ENCODE measurements around the gene TMEM151A.
A peak's percentile ranks its signal among the peaks of the same experiment; 100 is the strongest.

TMEM151A gene

DNA sequence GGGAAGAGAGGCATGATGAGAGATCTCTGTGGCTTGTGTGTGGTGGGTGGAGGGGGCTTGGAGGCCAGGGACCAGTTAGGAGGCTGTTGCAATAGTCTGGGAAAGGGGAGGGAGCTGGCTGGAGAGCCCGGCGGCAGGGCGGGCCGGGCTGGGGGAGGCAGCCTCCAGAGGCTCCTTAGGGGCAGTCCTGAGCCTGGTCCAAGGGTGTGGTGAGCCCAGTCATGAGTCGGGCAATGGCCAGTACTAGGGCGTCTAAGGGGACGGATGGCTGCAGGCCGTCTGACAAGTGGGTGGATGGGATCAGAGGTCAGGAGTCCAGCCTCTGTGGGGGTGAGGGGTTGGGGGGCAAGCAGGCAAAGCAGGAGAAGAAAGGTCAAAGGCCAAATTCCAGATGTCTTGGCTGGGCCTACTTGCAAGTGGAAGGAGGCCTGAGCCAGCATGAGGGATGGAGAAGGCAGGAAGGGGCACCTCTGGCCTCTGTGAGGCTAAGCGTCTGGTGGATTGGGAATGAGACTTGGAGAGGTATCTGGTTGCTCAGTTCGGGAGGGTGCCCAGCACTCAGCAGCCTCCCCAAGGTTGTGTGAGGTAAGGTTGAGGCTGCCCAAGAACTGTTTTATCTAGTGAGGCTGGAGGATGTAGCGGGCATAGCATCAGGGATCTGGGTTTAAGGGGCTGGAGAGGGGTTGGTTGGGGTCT is 31.2 kb downstream of the TMEM151A start:
- DNase-seq (ENCODE audit: low spot score) = peak; percentile 76

DNA sequence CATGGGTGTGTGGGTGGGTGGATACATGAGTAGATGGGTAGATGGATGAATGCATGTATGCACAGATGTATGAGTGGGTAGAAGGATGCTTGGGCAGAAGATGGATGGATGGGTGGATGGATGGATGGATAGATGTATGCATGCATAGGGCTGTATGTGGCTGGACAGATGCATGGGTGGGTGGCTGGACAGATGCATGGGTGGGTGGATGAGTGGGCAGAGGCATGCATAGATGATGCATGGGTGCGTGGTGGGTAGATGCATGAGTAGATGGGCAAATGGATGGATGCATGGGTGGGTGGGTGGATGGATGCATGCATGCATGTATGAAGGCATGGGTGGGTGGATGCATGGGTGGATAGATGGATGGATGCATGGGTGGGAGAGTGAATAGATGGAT is 32.0 kb downstream of the TMEM151A start:
- no peak for DNase-seq (ENCODE audit: low spot score)

DNA sequence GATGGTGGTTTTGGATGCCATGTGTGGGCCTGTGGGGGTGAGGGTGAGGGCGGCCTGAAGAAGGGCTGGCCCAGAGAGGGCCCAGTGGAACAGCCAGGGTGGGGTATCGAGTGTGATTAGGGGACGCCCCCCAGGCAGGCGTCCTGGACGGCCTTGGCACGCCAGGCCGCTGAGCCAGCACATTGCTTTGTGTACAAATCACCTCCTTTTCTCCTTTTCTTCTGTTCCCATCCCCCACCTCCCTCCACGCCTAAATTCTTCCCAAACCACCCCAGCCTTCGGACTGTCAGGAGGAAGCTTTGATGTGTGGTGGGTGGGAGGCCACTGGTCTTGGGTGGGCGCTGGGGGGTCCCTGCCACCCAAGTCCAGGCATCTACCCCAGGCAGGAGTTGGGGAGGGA is 33.0 kb downstream of the TMEM151A start:
- DNase-seq (ENCODE audit: low spot score) = peak; percentile 54

DNA sequence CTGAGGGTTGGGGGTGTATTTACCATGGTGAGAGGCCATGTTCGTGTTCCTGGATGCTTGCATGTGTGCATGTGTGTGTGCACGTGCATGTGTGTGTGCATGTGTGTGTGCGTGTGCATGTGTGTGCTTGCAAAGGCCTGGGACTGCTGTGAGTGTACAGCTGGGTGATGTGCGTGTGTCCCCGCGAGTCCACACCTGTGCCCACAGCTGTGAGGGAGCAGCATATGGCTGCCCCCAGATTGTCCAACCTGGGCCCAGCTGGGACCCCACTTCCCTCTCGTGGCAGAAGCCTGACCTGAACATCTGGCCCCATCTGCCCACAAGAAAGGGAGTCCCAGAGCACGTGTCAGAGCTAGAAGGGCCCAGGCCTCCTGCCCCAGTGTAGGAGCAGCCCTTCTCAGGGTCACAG is 33.6 kb downstream of the TMEM151A start:
- DNase-seq (ENCODE audit: low spot score) = no peak

DNA sequence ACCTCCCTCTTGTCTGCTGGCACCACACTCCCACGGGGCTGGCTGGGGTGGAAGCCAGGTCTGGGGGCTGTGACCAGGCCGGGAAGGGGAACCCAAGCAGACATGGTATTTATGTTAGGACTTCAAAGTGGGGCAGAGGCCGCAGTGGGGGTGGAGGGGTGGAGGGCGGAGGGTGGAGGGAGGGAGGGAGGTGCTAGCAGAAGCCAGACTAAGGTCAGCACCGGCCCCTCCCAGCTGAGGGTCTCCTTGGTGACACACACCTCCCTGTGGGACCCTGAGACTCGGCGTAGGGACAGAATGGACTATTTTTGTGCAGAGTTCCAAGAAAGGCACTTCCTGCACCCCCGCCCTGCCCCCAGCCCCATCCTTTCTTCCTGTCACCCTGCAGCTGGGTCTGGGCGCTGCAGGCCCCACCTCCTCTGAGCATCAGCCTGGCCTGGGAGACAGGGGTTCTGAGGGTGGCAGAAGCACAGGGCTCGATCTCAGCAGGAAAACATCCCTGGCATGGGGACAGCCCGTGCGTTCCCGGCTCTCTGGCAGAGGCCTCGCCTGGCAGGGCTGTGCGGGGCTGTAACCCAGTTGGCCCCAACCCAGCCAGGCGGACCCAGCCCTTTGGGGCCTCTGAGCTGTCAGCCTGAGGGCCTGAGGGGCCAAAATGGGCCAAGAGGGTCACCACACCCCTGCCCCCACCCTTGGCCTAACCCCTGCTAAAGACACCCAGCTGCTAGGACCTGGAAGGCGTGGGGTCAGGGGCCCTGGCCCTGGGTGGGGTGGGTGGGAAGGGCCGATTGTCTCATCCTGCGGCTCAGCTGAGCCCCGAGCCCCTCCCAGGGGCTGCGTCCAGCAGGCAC is 34.8 kb downstream of the TMEM151A start:
- DNase-seq (ENCODE audit: low spot score) = peak; percentile 68

DNA sequence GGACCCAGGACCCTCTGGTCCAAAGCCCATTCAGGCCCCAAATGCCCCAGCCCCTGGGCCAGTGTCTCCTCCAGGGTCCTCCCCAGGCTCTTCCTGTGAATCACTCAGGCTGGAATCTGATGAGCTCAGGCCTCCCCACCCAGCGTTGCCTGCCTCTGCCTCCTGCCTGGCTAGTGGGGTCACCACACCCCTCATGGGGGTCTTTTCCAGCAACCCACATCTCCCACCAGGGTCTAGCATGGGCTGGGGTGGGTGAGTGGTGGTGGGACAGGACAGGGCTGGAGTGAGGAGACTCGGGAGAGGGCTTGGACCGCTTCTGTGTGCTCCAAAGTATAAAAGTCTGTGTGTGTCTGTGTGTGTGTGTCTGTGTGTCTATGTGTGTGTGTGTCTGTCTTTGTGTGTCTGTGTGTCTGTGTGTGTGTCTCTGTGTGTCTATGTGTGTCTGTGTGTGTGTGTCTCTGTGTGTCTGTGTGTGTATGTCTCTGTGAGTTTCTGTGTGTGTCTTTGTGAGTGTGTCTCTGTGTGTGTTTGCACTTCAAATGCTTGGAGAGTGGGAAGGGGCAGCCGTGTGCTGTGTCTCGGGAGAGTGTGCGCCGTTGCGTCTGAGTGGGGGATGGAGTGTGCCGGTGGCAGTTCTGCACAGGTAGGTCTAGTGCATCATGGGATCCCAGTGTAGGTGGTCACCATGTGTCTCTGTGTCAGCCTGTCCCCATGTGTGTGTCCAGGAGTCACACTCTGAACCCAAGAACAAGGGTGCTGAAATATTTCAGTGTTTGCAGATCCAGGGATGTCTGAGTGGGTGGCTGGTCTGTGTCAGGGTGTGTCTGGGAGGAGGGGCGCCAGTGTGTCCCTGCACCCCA is 35.7 kb downstream of the TMEM151A start:
- DNase-seq (ENCODE audit: low spot score) = peak; percentile 78

DNA sequence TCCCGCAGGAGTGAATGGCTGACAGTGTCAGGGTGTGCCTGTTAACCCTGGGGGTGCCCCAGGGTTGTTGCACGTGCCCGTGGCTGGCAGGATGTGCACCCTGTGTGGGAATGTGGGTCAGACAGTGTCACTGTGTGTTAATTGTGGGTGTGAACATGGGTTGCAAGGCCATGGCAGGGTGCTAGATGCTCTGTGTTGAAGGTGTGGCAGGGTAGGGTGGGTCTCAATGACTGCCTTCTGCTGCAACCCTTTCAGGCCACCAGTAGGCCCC is 36.3 kb downstream of the TMEM151A start:
- no peak for DNase-seq (ENCODE audit: low spot score)

DNA sequence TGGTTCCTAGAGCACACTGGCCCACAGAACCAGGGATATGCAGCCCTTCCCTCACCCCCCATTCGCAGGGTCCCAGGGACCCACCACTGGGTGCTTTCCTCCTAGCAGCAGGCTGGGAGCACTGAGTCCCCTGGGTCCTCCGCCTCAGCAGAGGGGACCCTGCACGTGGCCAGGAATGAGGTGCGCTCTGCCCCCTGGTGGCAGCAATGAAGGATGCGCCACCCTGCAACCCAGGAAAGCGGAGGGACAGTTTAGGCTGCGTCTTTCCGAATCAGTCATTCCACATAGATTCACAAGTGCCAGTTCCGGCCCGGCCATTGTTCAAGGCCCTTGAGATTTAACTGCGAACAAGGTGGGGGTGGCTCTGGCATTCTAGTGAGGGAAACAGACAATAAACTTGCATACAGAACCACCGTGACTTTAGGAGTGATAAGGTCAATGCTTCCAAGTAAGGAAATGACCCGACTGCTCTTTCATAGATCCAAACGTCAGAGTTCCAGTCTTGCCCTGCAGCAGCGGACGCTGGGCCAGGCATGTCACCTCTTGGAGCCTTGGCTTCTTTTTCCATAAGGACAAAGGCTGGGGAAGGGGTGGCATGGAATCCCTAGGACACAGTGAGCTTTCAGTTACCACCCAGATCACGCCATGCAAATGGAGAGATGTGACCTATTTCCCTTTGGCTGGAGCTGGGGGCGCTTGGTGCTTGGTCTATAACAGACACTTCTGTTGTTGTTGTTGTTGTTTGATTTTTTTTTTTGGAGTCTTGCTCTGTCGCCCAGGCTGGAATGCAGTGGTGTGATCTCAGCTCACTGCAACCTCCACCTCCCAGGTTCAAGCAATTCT is 36.8 kb downstream of the TMEM151A start:
- DNase-seq (ENCODE audit: low spot score) = peak; percentile 86

DNA sequence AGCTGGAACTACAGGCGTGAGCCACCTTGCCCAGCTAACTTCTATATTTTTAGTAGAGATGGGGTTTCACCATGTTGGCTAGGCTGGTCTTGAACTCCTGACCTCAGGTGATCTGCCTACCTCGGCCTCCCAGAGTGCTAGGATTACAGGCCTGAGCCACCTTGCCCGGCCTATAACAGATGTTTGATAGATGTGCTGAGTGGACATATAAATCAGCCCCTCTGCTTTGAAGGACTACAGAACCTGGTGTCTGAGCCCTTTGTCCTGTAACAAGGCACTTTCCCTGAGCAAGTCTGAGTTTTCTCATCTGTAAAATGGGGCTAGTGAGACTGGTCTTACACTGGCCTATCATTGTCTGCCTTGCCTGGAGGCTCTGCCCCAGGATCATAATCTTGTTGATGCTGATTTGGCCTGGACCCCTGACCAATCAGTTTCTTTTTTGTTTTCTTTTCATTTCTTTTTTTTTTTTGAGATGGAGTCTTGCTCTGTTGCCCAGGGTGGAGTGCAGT is 37.5 kb downstream of the TMEM151A start:
- DNase-seq (ENCODE audit: low spot score) = no peak

DNA sequence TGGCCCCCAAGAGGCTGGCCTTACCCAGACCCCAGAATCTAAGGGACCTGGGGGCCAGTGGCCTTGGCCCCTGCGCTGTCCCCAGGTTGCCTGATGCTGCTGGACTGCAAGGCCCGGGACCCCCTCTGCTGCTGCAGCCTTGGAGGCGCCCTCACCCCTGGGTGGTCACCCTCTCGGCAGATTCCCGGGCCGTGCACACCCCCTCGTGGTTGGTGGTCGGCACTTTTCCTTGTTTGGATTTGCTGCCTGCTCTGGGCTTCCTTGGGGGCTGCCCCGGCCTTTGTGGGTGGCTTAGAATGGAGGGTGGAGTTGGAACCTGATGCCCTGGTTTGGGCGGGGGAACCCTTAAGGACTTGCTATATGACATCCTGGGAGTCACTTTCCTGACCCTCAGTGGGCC is 39.2 kb downstream of the TMEM151A start:
- DNase-seq (ENCODE audit: low spot score) = no peak

DNA sequence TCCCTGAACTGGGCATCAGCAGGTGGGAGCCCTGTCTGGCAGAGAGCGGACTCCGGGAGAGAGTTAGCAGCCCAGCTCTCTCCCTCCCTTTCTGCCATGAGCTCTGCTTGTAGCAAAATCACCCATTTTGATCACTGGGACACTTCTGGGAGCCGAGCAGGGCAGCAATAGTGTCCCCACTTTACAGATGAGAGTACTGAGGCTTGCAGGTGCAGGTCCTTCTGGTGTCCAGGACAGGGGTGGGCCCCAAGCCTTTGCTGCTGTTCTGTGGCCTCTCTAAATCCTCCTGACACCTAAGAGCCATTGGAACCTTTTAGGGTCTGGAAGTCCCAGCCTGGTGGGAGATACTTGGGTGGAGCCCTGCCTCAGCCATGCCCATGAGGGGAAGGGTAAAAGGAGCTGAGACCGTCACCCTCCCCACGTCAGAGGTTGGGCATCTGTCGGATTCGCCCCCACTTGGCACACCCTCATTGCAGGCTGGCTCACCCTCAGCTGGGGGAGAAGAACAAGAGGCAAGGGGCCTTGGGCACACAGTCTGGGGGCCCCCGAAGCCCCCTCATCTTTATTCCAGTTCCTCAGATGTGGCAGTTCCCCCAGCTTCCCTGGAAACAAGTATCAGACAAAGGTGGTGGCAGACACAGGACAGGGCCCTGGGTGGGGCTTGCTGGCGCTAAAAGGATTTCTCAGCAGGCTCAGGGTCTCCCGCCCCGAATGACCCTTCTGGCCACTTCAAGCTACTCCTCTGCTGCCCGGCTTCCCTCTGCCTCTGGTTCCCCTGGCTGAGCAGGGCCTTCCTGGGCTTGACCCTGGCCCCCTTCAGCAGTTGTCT is 40.1 kb downstream of the TMEM151A start:
- DNase-seq (ENCODE audit: low spot score) = no peak

DNA sequence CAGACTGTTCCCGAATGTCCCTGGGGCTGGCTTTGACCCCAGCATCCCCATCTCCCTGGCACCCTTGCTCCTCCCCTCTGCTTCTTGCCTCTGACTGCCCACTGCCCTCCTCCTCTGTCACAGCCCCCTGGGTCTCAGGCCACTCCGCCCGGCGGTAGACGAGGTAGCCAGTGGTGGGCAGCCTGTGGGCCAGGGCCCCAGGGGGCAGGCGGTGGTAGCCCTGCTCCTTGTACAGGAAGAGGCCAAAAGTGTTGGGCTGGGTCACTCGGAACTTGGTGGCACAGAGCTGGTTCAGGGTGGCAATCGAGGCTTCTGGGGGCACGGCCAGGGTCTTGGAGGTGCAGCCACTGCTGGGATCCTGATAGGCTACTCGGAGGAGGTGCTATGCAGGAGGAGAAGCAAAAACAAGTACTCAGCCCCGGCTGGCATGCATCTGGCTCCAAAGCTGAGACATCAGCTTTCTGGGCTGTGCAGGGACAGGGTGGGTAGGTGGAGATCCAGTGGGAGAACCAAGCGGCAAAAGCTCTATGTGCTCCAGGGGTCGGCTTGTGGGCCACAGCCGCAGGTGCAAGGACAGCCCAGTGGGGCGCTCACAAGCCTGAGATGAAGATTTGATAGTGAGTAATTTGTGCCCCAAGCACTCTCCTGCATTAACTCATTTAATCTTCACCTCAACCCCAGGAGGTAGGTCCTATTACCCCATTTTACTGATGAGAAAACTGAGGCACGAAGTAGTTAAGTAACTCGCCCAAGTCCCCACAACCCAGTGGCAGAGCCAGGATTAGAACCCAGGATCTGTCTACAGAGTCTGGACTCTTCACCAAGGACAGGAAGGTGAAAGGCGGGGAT is 40.9 kb downstream of the TMEM151A start:
- DNase-seq (ENCODE audit: low spot score) = no peak

DNA sequence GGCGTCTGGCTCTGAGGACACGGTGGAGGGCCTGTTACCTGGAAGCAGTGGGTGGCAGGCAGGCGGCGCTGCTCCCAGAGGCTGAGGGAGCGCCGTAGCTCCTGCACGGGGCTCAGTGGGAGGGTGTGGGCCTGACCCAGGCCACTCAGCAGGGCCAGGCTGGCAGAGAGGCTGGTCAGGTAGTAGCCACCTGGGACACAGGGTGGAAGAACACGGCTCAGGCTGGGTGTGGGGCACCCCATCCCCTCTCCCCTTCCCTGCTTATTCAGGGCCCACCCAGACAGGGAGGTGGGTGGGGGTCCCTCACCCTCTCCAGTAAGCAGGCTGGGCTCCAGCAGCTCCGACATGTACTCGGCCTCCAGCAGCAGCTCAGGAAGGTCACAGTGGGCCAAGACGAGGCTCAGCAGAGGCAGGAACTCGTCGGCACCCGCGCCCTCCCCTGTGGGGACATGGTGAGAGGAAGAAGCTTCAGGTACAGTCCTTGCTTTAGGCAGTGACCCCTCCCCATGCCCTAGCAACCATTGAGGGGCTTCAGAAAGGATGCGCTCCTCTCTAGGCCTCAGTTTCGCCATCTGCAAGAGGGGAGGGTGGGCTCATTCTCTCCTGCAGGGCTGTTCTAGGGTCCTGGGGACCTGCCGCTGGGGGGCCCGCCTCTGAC is 41.7 kb downstream of the TMEM151A start:
- no peak for DNase-seq (ENCODE audit: low spot score)

DNA sequence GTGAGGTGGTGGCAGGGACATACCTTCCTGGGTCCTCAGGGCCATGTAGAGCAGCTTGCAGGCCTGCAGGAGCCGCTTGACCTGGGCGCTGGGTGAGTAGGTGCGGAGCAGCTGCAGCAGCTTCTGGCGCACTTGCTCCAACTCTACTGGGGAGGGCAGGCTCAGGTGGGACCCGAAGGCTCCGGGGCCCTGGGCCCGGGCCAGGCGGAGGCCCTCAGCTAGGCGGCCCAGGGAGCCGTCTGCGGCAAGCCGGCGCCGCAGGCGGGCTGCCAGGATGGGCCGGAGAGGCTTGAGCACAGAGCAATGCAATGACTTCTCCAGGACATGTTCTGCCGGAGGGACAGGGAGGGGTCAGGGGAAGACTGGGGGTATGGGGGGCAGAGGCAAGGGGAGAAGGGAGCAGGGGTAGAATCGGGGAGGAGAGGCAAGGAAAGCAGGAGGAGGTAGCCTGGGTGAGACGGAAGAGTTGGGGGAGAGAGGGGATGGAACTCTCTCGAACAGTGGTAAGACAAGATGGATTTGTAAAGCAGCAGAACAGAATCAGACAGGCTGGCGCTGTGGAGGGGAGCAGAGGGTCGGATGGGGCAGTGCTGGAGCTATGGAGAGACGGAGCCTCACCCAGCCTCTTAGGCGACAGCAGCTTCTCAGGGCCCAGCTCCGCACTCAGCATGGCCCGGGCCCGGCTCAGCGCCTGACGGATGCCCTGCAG is 42.4 kb downstream of the TMEM151A start:
- DNase-seq (ENCODE audit: low spot score) = no peak

DNA sequence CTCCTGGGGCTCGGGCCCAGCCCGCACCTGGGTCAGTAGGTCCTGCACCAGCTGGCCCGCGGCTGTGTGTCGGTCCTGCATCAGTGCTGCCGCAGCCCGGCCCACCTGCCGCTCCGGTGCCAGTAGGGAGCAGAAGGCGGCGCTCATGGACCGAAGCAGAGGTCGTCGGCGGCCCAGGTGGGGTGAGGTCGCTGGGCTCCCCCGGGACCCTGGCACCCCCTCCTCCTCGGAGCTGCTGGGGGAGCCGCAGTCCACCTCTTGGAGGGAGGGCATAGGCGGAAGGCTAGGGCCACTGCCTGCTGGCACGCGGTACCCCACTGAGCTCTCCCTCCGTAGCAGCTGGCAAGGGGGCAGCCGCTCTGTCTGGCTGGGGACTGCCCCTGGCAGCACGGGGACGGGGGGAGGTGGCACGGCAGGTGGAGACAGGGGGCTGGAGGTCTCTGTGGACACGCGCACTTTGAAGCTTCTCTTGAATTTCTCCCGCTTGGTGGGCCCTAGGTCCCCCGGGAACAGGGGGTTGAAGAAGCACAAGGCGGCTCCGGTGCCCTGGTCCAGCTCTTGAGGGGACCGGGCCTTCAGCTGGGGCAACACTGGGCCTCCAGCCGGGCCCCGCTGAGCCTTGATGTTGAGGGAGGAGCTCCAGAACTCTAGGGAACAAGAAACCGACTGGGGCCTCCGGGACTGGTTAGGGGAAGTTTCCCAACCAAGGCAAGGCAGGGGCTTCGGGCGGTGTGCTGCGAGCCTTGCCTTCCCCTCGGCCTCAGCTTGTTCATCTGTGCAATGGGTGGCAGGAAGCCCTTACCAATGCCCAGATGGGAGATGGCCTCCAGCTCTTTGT is 43.1 kb downstream of the TMEM151A start:
- DNase-seq (ENCODE audit: low spot score) = no peak

DNA sequence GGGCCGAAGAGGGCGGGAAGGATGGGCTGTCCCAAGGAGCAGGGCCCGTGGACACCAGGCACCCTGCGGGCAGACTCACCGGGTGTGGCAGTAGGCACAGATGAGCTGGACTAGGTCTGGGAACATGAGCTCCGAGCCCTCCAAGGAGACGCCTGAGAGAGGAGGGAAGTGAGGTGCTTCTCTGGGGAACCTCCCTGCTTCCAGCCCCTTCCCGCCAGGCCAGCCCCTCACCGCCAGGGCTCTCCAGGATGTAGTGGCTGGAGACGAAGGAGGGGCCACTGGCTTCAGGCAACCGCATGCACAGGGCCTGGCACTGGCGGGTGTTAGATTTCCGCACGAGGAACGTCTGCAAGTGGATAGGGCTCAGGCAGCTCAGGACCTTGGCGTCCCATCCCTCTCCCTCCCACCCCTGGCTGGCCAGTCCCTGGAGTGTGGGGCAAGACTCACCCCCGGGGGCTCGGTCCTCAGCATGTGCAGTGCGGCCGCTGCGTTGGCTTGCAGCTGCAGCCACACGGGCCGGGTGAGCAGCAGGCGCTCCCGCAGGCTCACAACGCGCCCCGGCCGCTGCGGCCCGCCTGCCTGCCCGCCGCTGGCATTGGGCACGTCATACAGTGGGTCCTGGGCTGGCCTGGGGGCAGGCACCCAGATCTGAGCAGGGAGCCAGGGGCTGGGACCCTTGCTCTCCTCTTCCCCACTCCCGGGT is 44.0 kb downstream of the TMEM151A start:
- peak; percentile 68 for DNase-seq (ENCODE audit: low spot score)
